ENCODE results near the gene MOB2.

- TF ChIP-seq POLR2AphosphoS5 (IDR thresholded peaks at IDR 0.05; ENCODE audit: borderline replicate concordance, low read depth, low read length) (no peak), EZH2 (IDR thresholded peaks at IDR 0.05) (no peak)
Observed at GRCh38 chr11:1516273-1517067, 29.9 kb upstream of the MOB2 start.

Data from SK-N-MC (cell line).